Left ventricle myocardium inferior (tissue), 1 donor: Measurements from ENCODE around the gene CALCR. TPM values are rescaled to one million over a fixed set of nuclear protein-coding genes. Genes with fewer than 3 reads are reported as not detected.

Experiments used
- DNase-seq: peaks from one replicate; pipeline ENCODE4 v3.0.0-alpha.2; 2020
- H3K27ac ChIP-seq: fragments of 200-600 bp; replicated peaks from 2 replicates; pipeline ENCODE4 v1.8.0; 2021
- H3K27me3 ChIP-seq: fragments of 200-600 bp; 2 replicates; pipeline ENCODE4 v1.8.0; 2021; ENCODE audit warnings: low read depth
- H3K36me3 ChIP-seq: fragments of 200-600 bp; 2 replicates; pipeline ENCODE4 v1.8.0; 2021
- H3K4me1 ChIP-seq: fragments of 200-600 bp; 2 replicates; pipeline ENCODE4 v1.8.0; 2021
- H3K4me3 ChIP-seq: fragments of 200-600 bp; 2 replicates; pipeline ENCODE4 v1.8.0; 2021; ENCODE audit warnings: mild to moderate bottlenecking, moderate library complexity
- H3K9me3 ChIP-seq: fragments of 200-600 bp; replicated peaks from 2 replicates; pipeline ENCODE4 v1.8.0; 2021
- CTCF ChIP-seq: fragments of 200-600 bp; IDR thresholded peaks from 2 replicates; pipeline ENCODE4 v1.8.0; 2021; ENCODE audit warnings: antibody characterized with exemption, mild to moderate bottlenecking, borderline replicate concordance
- intact Hi-C: fragments of 100-400 bp; cut with micrococcal nuclease; formaldehyde crosslinking; loops from one replicate; pipeline ENCODE4 v1.11.0; 2022
- total RNA-seq: library from RNA; stranded (reverse); fragmentation: NEBNext Ultra II Directional; extraction: Animal tissue kit (Norgen Biotek cat#: 25700); gene quantifications from one replicate; pipeline ENCODE4 v1.2.1, GENCODE V29; 2021
- donor health status: DM: no; HTN: yes; CAD: no; lungs with severe emphysema.

The CALCR gene
- total RNA-seq, 1 donor from 2014 or later, result 0.08 TPM

DNA sequence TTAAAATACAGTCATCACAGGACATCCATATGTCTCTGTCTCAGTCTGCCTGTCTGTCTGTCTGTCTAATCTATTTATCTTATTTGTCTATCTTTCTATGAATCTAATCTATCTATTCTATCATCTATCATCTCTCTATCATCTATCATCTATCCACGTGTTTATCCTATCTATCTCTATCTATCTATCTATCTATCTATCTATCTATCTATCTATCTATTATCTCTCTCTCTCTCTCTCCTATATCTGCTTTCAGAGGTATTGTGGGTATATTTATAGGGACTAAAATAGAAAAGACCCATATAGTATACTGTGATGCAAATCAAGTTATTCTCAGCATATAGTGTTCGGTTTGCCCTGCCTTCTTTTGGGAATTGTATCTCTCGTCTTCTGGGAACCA is 174.9 kb downstream of the CALCR start:
- Histone ChIP-seq H3K27ac (no peak overlapping the region), H3K4me1 (no peaks in the 10 kb centered on the region), H3K36me3 (no peaks in the 10 kb centered on the region), H3K9me3 (peaks cover 4% of the 10 kb centered on the region), H3K27me3 (no peaks in the 10 kb centered on the region), H3K4me3 (no peak overlapping the region)
- no peak for DNase-seq
- intact Hi-C loops, result no loop called here
- no peak for TF ChIP-seq CTCF

GRCh38 chr7:93392984-93393383 is 181.5 kb downstream of the CALCR start:
- Histone ChIP-seq H3K4me3 (no peak overlapping the region), H3K27me3 (no peaks in the 10 kb centered on the region), H3K9me3 (no peaks in the 10 kb centered on the region), H3K36me3 (no peaks in the 10 kb centered on the region), H3K4me1 (no peaks in the 10 kb centered on the region), H3K27ac (no peak overlapping the region)
- no peak for DNase-seq
- no peak for TF ChIP-seq CTCF
- intact Hi-C loops, result no loop called here

- Histone ChIP-seq H3K4me3 (no peak overlapping the region), H3K9me3 (no peaks in the 10 kb centered on the region), H3K36me3 (no peaks in the 10 kb centered on the region), H3K4me1 (no peaks in the 10 kb centered on the region), H3K27ac (no peak overlapping the region), H3K27me3 (no peaks in the 10 kb centered on the region)
- intact Hi-C loops, result no loop called here
- DNase-seq, result no peak
- TF ChIP-seq CTCF, result no peak
Measured at GRCh38 chr7:93390660-93391059, 183.9 kb downstream of the CALCR start.

DNA sequence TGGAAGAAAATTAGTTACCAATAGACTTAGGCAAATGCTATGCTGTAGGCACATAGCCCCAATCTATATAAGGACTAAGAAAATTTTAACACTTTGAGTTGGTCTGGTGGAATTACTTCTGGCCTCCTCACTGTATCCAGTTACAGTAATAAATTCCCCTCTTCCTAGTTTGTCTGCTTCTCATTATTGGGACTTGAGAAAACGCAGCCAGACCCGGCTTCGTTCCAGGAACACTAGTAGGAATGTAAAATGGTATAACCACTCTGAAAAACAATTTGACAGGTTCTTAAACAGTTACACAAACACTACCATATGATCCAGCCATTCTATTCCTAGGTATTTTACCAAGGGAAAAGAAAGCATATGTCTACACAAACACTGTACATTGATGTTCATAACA is 192.2 kb downstream of the CALCR start:
- DNase-seq, result no peak
- TF ChIP-seq CTCF, result no peak
- no peaks in the 10 kb centered on the region for H3K27me3 ChIP-seq
- no peak overlapping the region for H3K4me3 ChIP-seq
- H3K36me3 ChIP-seq, result no peaks in the 10 kb centered on the region
- no peaks in the 10 kb centered on the region for H3K4me1 ChIP-seq
- H3K27ac ChIP-seq, result no peak overlapping the region
- intact Hi-C loops, result no loop called here
- peaks cover 2% of the 10 kb centered on the region for H3K9me3 ChIP-seq

DNA sequence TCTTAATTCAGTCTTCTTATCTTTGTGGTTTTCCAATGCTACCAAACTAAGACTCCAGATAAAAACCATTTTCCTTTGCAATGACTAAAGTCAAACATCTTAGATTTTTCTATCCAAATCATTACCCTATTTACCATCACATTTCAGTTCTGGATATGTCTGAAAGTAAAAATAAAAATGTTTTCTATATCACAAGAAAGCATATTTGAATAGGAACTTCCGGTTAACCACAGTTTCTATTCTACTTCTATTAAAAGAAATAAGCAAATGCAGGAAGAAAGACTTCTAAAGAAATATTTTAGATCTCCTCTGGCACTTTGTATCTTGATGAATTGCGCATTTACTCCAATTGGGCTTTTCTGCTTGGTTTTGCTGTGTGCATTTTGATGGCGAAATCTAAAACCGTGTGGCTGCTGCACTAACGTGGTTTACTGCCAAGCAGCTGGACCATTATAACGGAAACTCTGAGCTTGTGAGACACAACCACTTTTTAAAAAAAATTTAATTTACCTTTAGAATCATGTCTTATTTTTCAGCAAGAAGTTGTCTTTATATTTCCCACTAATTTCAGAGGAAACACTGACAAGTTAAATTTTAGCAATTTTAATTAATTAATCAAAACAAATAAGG is 196.3 kb downstream of the CALCR start:
- Histone ChIP-seq H3K36me3 (no peaks in the 10 kb centered on the region), H3K4me1 (no peaks in the 10 kb centered on the region), H3K4me3 (no peak overlapping the region), H3K9me3 (peaks cover 2% of the 10 kb centered on the region), H3K27me3 (peaks cover 6% of the 10 kb centered on the region), H3K27ac (no peak overlapping the region)
- no peak for TF ChIP-seq CTCF
- intact Hi-C loops, result no loop called here
- DNase-seq, result no peak
